Right lobe of liver (tissue), 4 donors: ENCODE results near the gene GABRG3.

Experiments
- POLR2A ChIP-seq: fragments of 450-650 bp; IDR thresholded peaks from one replicate; pipeline ENCODE4 v1.6.1; 2017; ENCODE audit warnings: antibody characterized with exemption, mild to moderate bottlenecking
- TF ChIP-seq, protein P1 (sequence below), 4 donors: fragments of 200-600 bp in 3 of 4; fragments of 450-650 bp in 1 of 4; IDR thresholded peaks; one replicate each; pipeline versions ENCODE4 v1.5.1 to v1.8.0; 2016 to 2022; ENCODE audit warnings: antibody characterized with exemption in 4 of 4, mild to moderate bottlenecking in 2 of 4
- donor health status: DM: no; HTN: no; CAD: no.
- donor health status: DM: no; HTN: no; CAD: no.
- donor health status: DM: no; HTN: yes; CAD: no.

DNA sequence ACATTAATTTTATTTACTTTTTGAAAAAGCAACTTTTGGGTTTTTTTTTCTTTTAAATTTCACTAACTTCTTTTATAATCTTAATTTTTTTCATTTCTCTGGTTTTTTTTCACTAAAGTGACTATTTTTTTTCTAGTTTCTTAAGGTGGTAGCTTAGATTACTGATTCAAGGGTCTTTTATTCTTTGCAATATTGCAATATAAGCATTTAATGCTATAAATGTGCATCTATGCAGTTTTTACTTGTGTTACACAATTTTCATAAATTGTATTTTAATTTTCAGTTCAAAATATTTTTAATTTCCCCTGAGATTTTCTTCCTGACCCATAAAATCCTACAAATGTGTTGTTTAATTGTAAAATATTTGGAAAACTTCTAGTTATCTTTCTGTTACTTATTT, 535.8 kb downstream of the GABRG3 start:
- TF ChIP-seq POLR2A = no peak
- TF ChIP-seq, protein P1, sequence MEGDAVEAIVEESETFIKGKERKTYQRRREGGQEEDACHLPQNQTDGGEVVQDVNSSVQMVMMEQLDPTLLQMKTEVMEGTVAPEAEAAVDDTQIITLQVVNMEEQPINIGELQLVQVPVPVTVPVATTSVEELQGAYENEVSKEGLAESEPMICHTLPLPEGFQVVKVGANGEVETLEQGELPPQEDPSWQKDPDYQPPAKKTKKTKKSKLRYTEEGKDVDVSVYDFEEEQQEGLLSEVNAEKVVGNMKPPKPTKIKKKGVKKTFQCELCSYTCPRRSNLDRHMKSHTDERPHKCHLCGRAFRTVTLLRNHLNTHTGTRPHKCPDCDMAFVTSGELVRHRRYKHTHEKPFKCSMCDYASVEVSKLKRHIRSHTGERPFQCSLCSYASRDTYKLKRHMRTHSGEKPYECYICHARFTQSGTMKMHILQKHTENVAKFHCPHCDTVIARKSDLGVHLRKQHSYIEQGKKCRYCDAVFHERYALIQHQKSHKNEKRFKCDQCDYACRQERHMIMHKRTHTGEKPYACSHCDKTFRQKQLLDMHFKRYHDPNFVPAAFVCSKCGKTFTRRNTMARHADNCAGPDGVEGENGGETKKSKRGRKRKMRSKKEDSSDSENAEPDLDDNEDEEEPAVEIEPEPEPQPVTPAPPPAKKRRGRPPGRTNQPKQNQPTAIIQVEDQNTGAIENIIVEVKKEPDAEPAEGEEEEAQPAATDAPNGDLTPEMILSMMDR (IDR thresholded peaks at IDR 0.05) = no peak
